GM12872 (cell line): ENCODE data around the gene KIF1A.

ENCODE experiments used
- CTCF ChIP-seq: IDR thresholded peaks from 3 replicates; pipeline ENCODE4 v1.5.1; 2011; ENCODE audit warnings: low read depth, mild to moderate bottlenecking, low read length, moderate library complexity; ENCODE audit not compliant: insufficient read depth

Gene KIF1A

GRCh38 chr2:240821429-240821778 is 1.4 kb upstream of the KIF1A start:
- TF ChIP-seq CTCF, result no peak

- no peak for TF ChIP-seq CTCF
These were observed 799 bp upstream of the KIF1A start for GRCh38 chr2:240820607-240821428.

- TF ChIP-seq CTCF, result no peak
These were observed 727 bp downstream of the KIF1A start for GRCh38 chr2:240819126-240819857.

- no peak for TF ChIP-seq CTCF
These were observed 1.5 kb downstream of the KIF1A start for GRCh38 chr2:240818293-240819125.

GRCh38 chr2:240817496-240818292 is 2.3 kb downstream of the KIF1A start:
- no peak for TF ChIP-seq CTCF

GRCh38 chr2:240816584-240817495 is 3.2 kb downstream of the KIF1A start:
- TF ChIP-seq CTCF, result no peak
